Mesendoderm (in vitro differentiated cells): ENCODE measurements around the gene PRKCB.

ENCODE experiments used
- DNase-seq: peaks from one replicate; pipeline ENCODE4 v3.0.0; 2013
- H2AK5ac ChIP-seq: 2 replicates; pipeline ENCODE4 v1.6.1; 2013; ENCODE audit warnings: low read length, inconsistent platforms
- H2BK120ac ChIP-seq: 2 replicates; pipeline ENCODE4 v1.6.1; 2013; ENCODE audit warnings: low read depth, mild to moderate bottlenecking, low read length, moderate library complexity, mixed read lengths
- H2BK15ac ChIP-seq: replicated peaks from 2 replicates; pipeline ENCODE4 v1.6.1; 2013; ENCODE audit warnings: low read depth, mild to moderate bottlenecking, moderate library complexity
- H2BK5ac ChIP-seq: 2 replicates; pipeline ENCODE4 v1.6.1; 2013; ENCODE audit warnings: low read length, inconsistent platforms
- H3K18ac ChIP-seq: 2 replicates; pipeline ENCODE4 v1.6.1; 2013; ENCODE audit warnings: mild to moderate bottlenecking, low read length, mixed read lengths
- H3K23ac ChIP-seq: one replicate; pipeline ENCODE4 v1.6.1; 2013; ENCODE audit warnings: low read length
- H3K27ac ChIP-seq: 2 replicates; pipeline ENCODE4 v1.5.1; 2013; ENCODE audit warnings: low read depth, mild to moderate bottlenecking, inconsistent platforms, low read length, moderate library complexity
- H3K27me3 ChIP-seq: 2 replicates; pipeline ENCODE4 v1.6.1; 2013; ENCODE audit warnings: low read length, control low read depth, mild to moderate bottlenecking, inconsistent platforms; ENCODE audit not compliant: insufficient read depth, poor library complexity
- H3K36me3 ChIP-seq: 2 replicates; pipeline ENCODE4 v1.6.1; 2013; ENCODE audit warnings: low read length, inconsistent platforms; ENCODE audit not compliant: control insufficient read depth, insufficient read depth
- H3K4ac ChIP-seq: one replicate; pipeline ENCODE4 v1.6.1; 2013; ENCODE audit warnings: low read depth, mild to moderate bottlenecking, low read length, moderate library complexity
- H3K4me1 ChIP-seq: 2 replicates; pipeline ENCODE4 v1.6.1; 2013; ENCODE audit warnings: low read depth, low read length, inconsistent platforms; ENCODE audit not compliant: control insufficient read depth
- H3K4me2 ChIP-seq: 2 replicates; pipeline ENCODE4 v1.6.1; 2013; ENCODE audit warnings: low read length
- H3K4me3 ChIP-seq: 2 replicates; pipeline ENCODE4 v1.5.1; 2013; ENCODE audit warnings: mild to moderate bottlenecking, low read length
- H3K56ac ChIP-seq: one replicate; pipeline ENCODE4 v1.6.1; 2013; ENCODE audit warnings: low read length
- H3K79me1 ChIP-seq: 2 replicates; pipeline ENCODE4 v1.6.1; 2013; ENCODE audit warnings: low read length, inconsistent platforms
- H3K79me2 ChIP-seq: 2 replicates; pipeline ENCODE4 v1.6.1; 2013; ENCODE audit warnings: mild to moderate bottlenecking, low read length; ENCODE audit not compliant: control insufficient read depth, insufficient read depth
- H3K9ac ChIP-seq: 2 replicates; pipeline ENCODE4 v1.6.1; 2013; ENCODE audit warnings: low read length, inconsistent platforms
- H4K5ac ChIP-seq: one replicate; pipeline ENCODE4 v1.6.1; 2013; ENCODE audit warnings: low read length
- H4K8ac ChIP-seq: one replicate; pipeline ENCODE4 v1.6.1; 2013; ENCODE audit warnings: low read depth, mild to moderate bottlenecking, control low read depth, low read length, moderate library complexity
- WGBS: extraction: QIAGEN DNeasy Blood & Tissue Kit; methylation state at CpG from one replicate; pipeline ENCODE4 v1.1.7; 2013; ENCODE audit warnings: low lambda C conversion rate, missing lambda C conversion rate; ENCODE audit not compliant: insufficient coverage; ENCODE audit errors: extremely low coverage; 5-methylcytosine and 5-hydroxymethylcytosine counted together

PRKCB gene

GRCh38 chr16:24218299-24218698 is 382.5 kb downstream of the PRKCB start:
- H3K56ac ChIP-seq = no peak overlapping the region
- H2BK120ac ChIP-seq = no peak overlapping the region
- no peak overlapping the region for H3K23ac ChIP-seq

GRCh38 chr16:24221219-24221618 is 385.4 kb downstream of the PRKCB start:
- no peak overlapping the region for H2AK5ac ChIP-seq
- no peak overlapping the region for H3K23ac ChIP-seq
- H2BK120ac ChIP-seq = no peak overlapping the region
- H2BK15ac ChIP-seq = no peak overlapping the region
- no peak overlapping the region for H3K9ac ChIP-seq
- DNase-seq = no peak
- H3K27me3 ChIP-seq = no peaks in the 10 kb centered on the region
- H3K18ac ChIP-seq = no peak overlapping the region
- H2BK5ac ChIP-seq = no peak overlapping the region
- no peak overlapping the region for H3K4me2 ChIP-seq
- H3K4me1 ChIP-seq = no peaks in the 10 kb centered on the region
- no peak overlapping the region for H4K8ac ChIP-seq
- no peak overlapping the region for H3K56ac ChIP-seq
- H3K27ac ChIP-seq = no peak overlapping the region
- WGBS = no CpG with 5 or more reads among the region's 2 CpGs
- no peaks in the 10 kb centered on the region for H3K79me1 ChIP-seq
- H4K5ac ChIP-seq = no peak overlapping the region
- H3K4me3 ChIP-seq = no peak overlapping the region
- H3K79me2 ChIP-seq = no peaks in the 10 kb centered on the region
- H3K36me3 ChIP-seq = no peaks in the 10 kb centered on the region
- H3K4ac ChIP-seq = no peak overlapping the region

More at GRCh38 chr16:24218299-24218698, 382.5 kb downstream of the PRKCB start:
- WGBS = no CpG with 5 or more reads among the region's 4 CpGs
- Histone ChIP-seq H2BK15ac (no peak overlapping the region), H3K79me2 (no peaks in the 10 kb centered on the region), H3K4ac (no peak overlapping the region), H3K4me2 (no peak overlapping the region), H3K4me3 (no peak overlapping the region), H4K8ac (no peak overlapping the region), H3K27me3 (no peaks in the 10 kb centered on the region), H3K36me3 (no peaks in the 10 kb centered on the region), H2AK5ac (no peak overlapping the region), H3K79me1 (no peaks in the 10 kb centered on the region), H4K5ac (no peak overlapping the region), H3K9ac (no peak overlapping the region), H3K27ac (no peak overlapping the region), H2BK5ac (no peak overlapping the region), H3K18ac (no peak overlapping the region), H3K4me1 (no peaks in the 10 kb centered on the region)
- no peak for DNase-seq

DNA sequence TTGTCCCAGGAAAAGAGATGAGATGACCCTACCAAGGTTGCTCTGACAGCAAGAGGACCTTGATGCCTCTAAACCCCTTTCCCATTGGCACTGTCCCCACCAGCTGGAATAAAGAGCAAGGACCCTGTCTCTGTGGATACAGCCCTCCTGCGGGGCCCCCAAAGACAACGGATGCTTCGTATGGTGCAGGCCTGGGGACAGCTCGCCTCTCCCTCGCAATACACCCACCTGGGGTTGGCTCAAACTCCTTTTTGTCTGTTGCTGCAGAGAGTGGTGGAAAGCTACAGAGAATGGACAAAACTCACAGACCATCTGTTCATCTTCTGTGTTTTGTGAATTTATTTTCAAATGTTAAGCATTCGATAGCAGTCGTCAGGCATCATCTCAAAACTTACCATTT is 392.7 kb downstream of the PRKCB start:
- no peak overlapping the region for H3K9ac ChIP-seq
- WGBS = no CpG with 5 or more reads among the region's 7 CpGs
- H3K56ac ChIP-seq = no peak overlapping the region
- H3K36me3 ChIP-seq = no peaks in the 10 kb centered on the region
- no peak overlapping the region for H2BK120ac ChIP-seq
- H3K27me3 ChIP-seq = no peaks in the 10 kb centered on the region
- H4K8ac ChIP-seq = no peak overlapping the region
- H3K23ac ChIP-seq = no peak overlapping the region
- H3K4me1 ChIP-seq = no peaks in the 10 kb centered on the region
- H3K79me2 ChIP-seq = no peaks in the 10 kb centered on the region
- no peak overlapping the region for H4K5ac ChIP-seq
- no peak overlapping the region for H3K4me3 ChIP-seq
- no peaks in the 10 kb centered on the region for H3K79me1 ChIP-seq
- H2BK5ac ChIP-seq = no peak overlapping the region
- H3K4me2 ChIP-seq = no peak overlapping the region
- no peak for DNase-seq
- no peak overlapping the region for H2AK5ac ChIP-seq
- no peak overlapping the region for H3K4ac ChIP-seq
- no peak overlapping the region for H3K18ac ChIP-seq
- H2BK15ac ChIP-seq = no peak overlapping the region
- H3K27ac ChIP-seq = no peak overlapping the region

- Histone ChIP-seq H3K4me2 (no peak overlapping the region), H3K23ac (no peak overlapping the region), H2AK5ac (no peak overlapping the region), H2BK15ac (no peak overlapping the region), H3K79me2 (no peaks in the 10 kb centered on the region), H3K4ac (no peak overlapping the region), H3K4me1 (no peaks in the 10 kb centered on the region), H3K9ac (no peak overlapping the region), H3K4me3 (no peak overlapping the region), H4K5ac (no peak overlapping the region), H3K56ac (no peak overlapping the region), H2BK5ac (no peak overlapping the region), H3K27ac (no peak overlapping the region), H2BK120ac (no peak overlapping the region), H3K27me3 (no peaks in the 10 kb centered on the region), H3K79me1 (no peaks in the 10 kb centered on the region), H4K8ac (no peak overlapping the region), H3K36me3 (no peaks in the 10 kb centered on the region), H3K18ac (no peak overlapping the region)
- WGBS = no CpG with 5 or more reads among the region's 2 CpGs
- DNase-seq = no peak
These were observed 397.2 kb downstream of the PRKCB start for GRCh38 chr16:24232936-24233335.

DNA sequence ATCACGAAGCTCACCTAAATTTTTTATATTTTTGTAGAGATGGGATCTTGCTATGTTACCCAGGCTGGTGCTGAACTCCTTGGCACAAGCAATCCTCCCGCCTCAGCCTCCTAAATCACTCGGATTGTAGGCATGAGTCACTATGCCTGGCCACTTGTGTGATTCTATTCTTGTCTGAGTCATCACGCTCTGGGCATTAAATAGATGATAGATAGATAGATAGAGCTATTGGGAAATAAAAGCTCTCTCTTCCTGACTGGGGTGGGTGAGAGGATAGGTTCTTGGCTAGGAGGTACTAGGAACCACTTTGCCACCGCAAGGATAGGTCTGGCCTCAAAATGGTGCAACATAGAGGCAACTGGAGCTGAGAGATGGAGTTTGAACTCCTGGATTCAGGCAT is 399.0 kb downstream of the PRKCB start:
- no peak overlapping the region for H3K56ac ChIP-seq
- no peak overlapping the region for H4K8ac ChIP-seq
- no peaks in the 10 kb centered on the region for H3K79me1 ChIP-seq
- H3K4me2 ChIP-seq = no peak overlapping the region
- no peaks in the 10 kb centered on the region for H3K79me2 ChIP-seq
- no peak overlapping the region for H2BK120ac ChIP-seq
- no peak overlapping the region for H3K18ac ChIP-seq
- no peak overlapping the region for H3K4me3 ChIP-seq
- no peak for DNase-seq
- no peak overlapping the region for H3K4ac ChIP-seq
- no peaks in the 10 kb centered on the region for H3K4me1 ChIP-seq
- no CpG with 5 or more reads among the region's 5 CpGs for WGBS
- no peak overlapping the region for H2BK5ac ChIP-seq
- H3K27me3 ChIP-seq = no peaks in the 10 kb centered on the region
- no peaks in the 10 kb centered on the region for H3K36me3 ChIP-seq
- no peak overlapping the region for H4K5ac ChIP-seq
- H2AK5ac ChIP-seq = no peak overlapping the region
- no peak overlapping the region for H3K23ac ChIP-seq
- H3K27ac ChIP-seq = no peak overlapping the region
- no peak overlapping the region for H2BK15ac ChIP-seq
- H3K9ac ChIP-seq = no peak overlapping the region

DNA sequence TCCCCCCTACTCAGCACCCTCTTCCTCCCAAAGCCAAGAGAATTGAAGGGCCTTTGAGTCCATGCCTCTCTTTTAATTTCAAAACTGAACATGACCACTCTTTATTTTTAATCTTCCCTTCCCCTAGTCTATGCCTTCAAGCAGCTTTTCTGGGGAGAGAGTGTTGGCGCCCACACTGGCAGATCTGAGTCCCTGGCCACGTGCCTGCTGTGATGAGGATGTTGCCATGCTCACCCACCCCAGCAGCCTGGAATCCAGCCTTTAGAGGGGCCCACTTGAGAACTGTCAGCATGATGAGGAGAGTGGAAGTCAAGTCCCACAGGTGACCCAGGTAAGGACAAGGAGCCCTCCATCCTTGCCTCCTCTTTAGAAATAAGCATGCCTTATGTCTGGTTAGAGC is 400.0 kb downstream of the PRKCB start:
- H2BK5ac ChIP-seq = no peak overlapping the region
- no peak overlapping the region for H3K18ac ChIP-seq
- no peak overlapping the region for H3K4me3 ChIP-seq
- no peaks in the 10 kb centered on the region for H3K79me1 ChIP-seq
- no peak overlapping the region for H3K56ac ChIP-seq
- H3K27me3 ChIP-seq = no peaks in the 10 kb centered on the region
- H3K79me2 ChIP-seq = no peaks in the 10 kb centered on the region
- no peak overlapping the region for H2BK15ac ChIP-seq
- H3K23ac ChIP-seq = no peak overlapping the region
- no peak overlapping the region for H2BK120ac ChIP-seq
- H4K5ac ChIP-seq = no peak overlapping the region
- no peak overlapping the region for H3K4me2 ChIP-seq
- no peak overlapping the region for H3K9ac ChIP-seq
- H2AK5ac ChIP-seq = no peak overlapping the region
- H3K4ac ChIP-seq = no peak overlapping the region
- no peak for DNase-seq
- no peaks in the 10 kb centered on the region for H3K36me3 ChIP-seq
- H4K8ac ChIP-seq = no peak overlapping the region
- no peaks in the 10 kb centered on the region for H3K4me1 ChIP-seq
- no CpG with 5 or more reads among the region's 2 CpGs for WGBS
- H3K27ac ChIP-seq = no peak overlapping the region
